HepG2 (cell line): ENCODE measurements around the gene MAJIN. TPM values are rescaled to one million over a fixed set of nuclear protein-coding genes. Genes with fewer than 3 reads are reported as not detected.

Experiments
- AGO2 ChIP-seq: fragments of 200-400 bp; formaldehyde crosslinking; optimal IDR thresholded peaks from 2 replicates; pipeline ENCODE3; 2017; ENCODE audit warnings: mild to moderate bottlenecking, low read depth, low read length, moderate library complexity
- GZF1 ChIP-seq: sonication (generic); formaldehyde crosslinking; IDR thresholded peaks from 2 replicates; pipeline ENCODE4 v1.5.1; 2020; ENCODE audit warnings: mild to moderate bottlenecking, missing genetic modification reagents
- MAX ChIP-seq: IDR thresholded peaks from 2 replicates; pipeline ENCODE4 v1.6.1; 2012; ENCODE audit warnings: inconsistent platforms
- MED13 ChIP-seq: sonication (generic); formaldehyde crosslinking; IDR thresholded peaks from 2 replicates; pipeline ENCODE4 v1.5.0; 2020; ENCODE audit warnings: missing genetic modification reagents
- MTA1 ChIP-seq: sonication (generic); formaldehyde crosslinking; IDR thresholded peaks from 2 replicates; pipeline ENCODE4 v1.4.0; 2020; ENCODE audit warnings: missing genetic modification reagents, mild to moderate bottlenecking, borderline replicate concordance
- PTBP1 ChIP-seq: fragments of 200-400 bp; formaldehyde crosslinking; IDR thresholded peaks from 2 replicates; pipeline ENCODE4 v1.6.1; 2018; ENCODE audit warnings: low read length, low read depth; ENCODE audit not compliant: poor library complexity, severe bottlenecking
- SNAPC2 ChIP-seq: sonication (generic); formaldehyde crosslinking; IDR thresholded peaks from 2 replicates; pipeline ENCODE4 v1.8.1; 2022; ENCODE audit warnings: mild to moderate bottlenecking, missing genetic modification reagents
- TCF12 ChIP-seq, 2 experiments: fragments of 450-650 bp in 1 of 2; sonication (generic) in 1 of 2; formaldehyde crosslinking in 1 of 2; IDR thresholded peaks; 2 replicates each; pipeline versions ENCODE4 v1.6.1 to v1.8.0; 2017 to 2022; ENCODE audit warnings: antibody characterized with exemption in 1 of 2, mild to moderate bottlenecking in 1 of 2, missing genetic modification reagents in 1 of 2, moderate library complexity in 1 of 2
- TFDP1 ChIP-seq: IDR thresholded peaks from 2 replicates; pipeline ENCODE4 v1.6.1; 2016; ENCODE audit warnings: missing compliant biosample characterization, missing genetic modification reagents, borderline replicate concordance
- TOPORS ChIP-seq: sonication (generic); formaldehyde crosslinking; IDR thresholded peaks from 2 replicates; pipeline ENCODE4 v1.8.0; 2023; ENCODE audit warnings: mild to moderate bottlenecking, missing genetic modification reagents
- TSC22D2 ChIP-seq: sonication (generic); formaldehyde crosslinking; IDR thresholded peaks from 2 replicates; pipeline ENCODE4 v1.5.1; 2020; ENCODE audit warnings: missing genetic modification reagents, mild to moderate bottlenecking, borderline replicate concordance
- ZBTB10 ChIP-seq: sonication (generic); formaldehyde crosslinking; IDR thresholded peaks from 2 replicates; pipeline ENCODE4 v1.4.0; 2020; ENCODE audit warnings: missing genetic modification reagents, borderline replicate concordance
- ZFP62 ChIP-seq: sonication (generic); formaldehyde crosslinking; IDR thresholded peaks from 2 replicates; pipeline ENCODE4 v1.4.0; 2020; ENCODE audit warnings: missing genetic modification reagents
- ZFP82 ChIP-seq: sonication (generic); formaldehyde crosslinking; IDR thresholded peaks from 2 replicates; pipeline ENCODE4 v1.5.1; 2020; ENCODE audit warnings: mild to moderate bottlenecking, missing genetic modification reagents, borderline replicate concordance
- ZKSCAN1 ChIP-seq: fragments of 150-350 bp; IDR thresholded peaks from 2 replicates; pipeline ENCODE4 v1.6.1; 2014; ENCODE audit warnings: low read length
- ZNF136 ChIP-seq: sonication (generic); formaldehyde crosslinking; IDR thresholded peaks from 2 replicates; pipeline ENCODE4 v1.8.1; 2022; ENCODE audit warnings: low read depth, mild to moderate bottlenecking, moderate library complexity, missing genetic modification reagents
- ZNF180 ChIP-seq: sonication (generic); formaldehyde crosslinking; IDR thresholded peaks from 2 replicates; pipeline ENCODE4 v1.4.0; 2020; ENCODE audit warnings: low read depth, missing genetic modification reagents, borderline replicate concordance
- ZNF232 ChIP-seq: sonication (generic); formaldehyde crosslinking; IDR thresholded peaks from 2 replicates; pipeline ENCODE4 v1.4.0; 2020; ENCODE audit warnings: missing genetic modification reagents, borderline replicate concordance
- ZNF260 ChIP-seq: sonication (generic); formaldehyde crosslinking; IDR thresholded peaks from 2 replicates; pipeline ENCODE4 v1.4.0; 2020; ENCODE audit warnings: missing genetic modification reagents, low read depth, mild to moderate bottlenecking, borderline replicate concordance
- ZNF337 ChIP-seq: sonication (generic); formaldehyde crosslinking; IDR thresholded peaks from 2 replicates; pipeline ENCODE4 v1.5.1; 2020; ENCODE audit warnings: missing genetic modification reagents, low read depth, mild to moderate bottlenecking, borderline replicate concordance
- ZNF572 ChIP-seq: sonication (generic); formaldehyde crosslinking; IDR thresholded peaks from 2 replicates; pipeline ENCODE4 v1.5.1; 2020; ENCODE audit warnings: mild to moderate bottlenecking, missing genetic modification reagents
- ZNF670 ChIP-seq: sonication (generic); formaldehyde crosslinking; IDR thresholded peaks from 2 replicates; pipeline ENCODE4 v1.8.0; 2022; ENCODE audit warnings: mild to moderate bottlenecking, missing genetic modification reagents, borderline replicate concordance
- ZNF766 ChIP-seq: sonication (generic); formaldehyde crosslinking; IDR thresholded peaks from 2 replicates; pipeline ENCODE4 v1.5.0; 2020; ENCODE audit warnings: missing genetic modification reagents, borderline replicate concordance
- ZNF850 ChIP-seq: sonication (generic); formaldehyde crosslinking; conservative IDR thresholded peaks from 2 replicates; pipeline ENCODE4 v1.9.0; 2021; ENCODE audit warnings: mild to moderate bottlenecking, missing genetic modification reagents
- polyA plus RNA-seq, 8 experiments: library from polyadenylated mRNA; depleted of rRNA in 3 of 8; stranded (reverse) in 7 of 8; unstranded in 1 of 8; fragments of >200 nt; fragmentation: Illumina TruSeq in 4 of 8; extraction: Trizol in 4 of 8; gene quantifications; 2 replicates each; pipeline versions ENCODE4 v1.2.1 to v1.2.3, GENCODE V29; 2011 to 2016; ENCODE audit warnings: low read depth in 4 of 8, missing spikeins in 1 of 8, mixed read lengths in 1 of 8; ENCODE audit not compliant: insufficient read depth in 1 of 8
- total RNA-seq, 5 experiments: library from RNA; depleted of rRNA; stranded (reverse); fragments of >200 nt; fragmentation: Illumina TruSeq; extraction: Trizol; gene quantifications; 2 replicates each; pipeline ENCODE4 v1.2.3, GENCODE V29; 2016; ENCODE audit warnings: low read depth in 1 of 5
- TF ChIP-seq, protein P1 (sequence below): sonication (generic); formaldehyde crosslinking; IDR thresholded peaks from 2 replicates; pipeline ENCODE4 v1.8.1; 2023; ENCODE audit warnings: missing genetic modification reagents, mild to moderate bottlenecking, borderline replicate concordance

Gene MAJIN
- total and polyA plus RNA-seq, 2 of the 13 experiments (the other 11 are each of a cell fraction or from before 2014, with no cell fraction given): not detected

GRCh38 chr11:64893194-64894069 is 78.5 kb downstream of the MAJIN start (continued):
- TF ChIP-seq ZBTB10 (no peak), ZNF337 (CRISPR knock-in tag) (0 out of 2 replicates have a peak, but pooled peaks have one; percentile 29), ZNF850 (CRISPR knock-in tag) (no peak), ZNF572 (peak; percentile 70; the same call in 1 of the 2 replicates), TCF12 (IDR thresholded peaks at IDR 0.05) (no peak), TCF12 (CRISPR knock-in tag; IDR thresholded peaks at IDR 0.05) (no peak; the same call in 1 of the 2 replicates), ZFP62 (CRISPR knock-in tag) (no peak), GZF1 (CRISPR knock-in tag) (0 out of 2 replicates have a peak, but pooled peaks have one; percentile 22), MAX (no peak; the same call in none of the 2 replicates), ZFP82 (no peak), TOPORS (CRISPR knock-in tag) (no peak; the same call in 1 of the 2 replicates), ZNF232 (CRISPR knock-in tag) (0 out of 2 replicates have a peak, but pooled peaks have one; percentile 15), MED13 (CRISPR knock-in tag) (peak; percentile 31; the same call in 1 of the 2 replicates), TFDP1 (CRISPR knock-in tag) (no peak), SNAPC2 (CRISPR knock-in tag) (no peak; the same call in 1 of the 2 replicates), TSC22D2 (CRISPR knock-in tag) (no peak; the same call in 1 of the 2 replicates), ZKSCAN1 (no peak), ZNF180 (no peak), MTA1 (CRISPR knock-in tag) (peak; percentile 74; the same call in 1 of the 2 replicates), PTBP1 (no peak), ZNF136 (no peak), AGO2 (no peak), ZNF766 (no peak), ZNF670 (peak; percentile 89; the same call in 1 of the 2 replicates), ZNF260 (CRISPR knock-in tag) (no peak)
- TF ChIP-seq, protein P1, sequence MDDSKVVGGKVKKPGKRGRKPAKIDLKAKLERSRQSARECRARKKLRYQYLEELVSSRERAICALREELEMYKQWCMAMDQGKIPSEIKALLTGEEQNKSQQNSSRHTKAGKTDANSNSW: no peak
